Endodermal cell (in vitro differentiated cells): ENCODE measurements around the gene TAGLN3. TPM values are rescaled to one million over a fixed set of nuclear protein-coding genes. Genes with fewer than 3 reads are reported as not detected.

Experiments used
- DNase-seq: peaks from one replicate; pipeline ENCODE4 v3.0.0-alpha.2; 2017
- H3K27ac ChIP-seq: 2 replicates; pipeline ENCODE4 v1.5.1; 2013; ENCODE audit warnings: mild to moderate bottlenecking, low read depth, low read length, moderate library complexity
- H3K27me3 ChIP-seq: 2 replicates; pipeline ENCODE4 v1.6.1; 2013; ENCODE audit warnings: mild to moderate bottlenecking, low read length, moderate library complexity; ENCODE audit not compliant: insufficient read depth, control insufficient read depth, poor library complexity, severe bottlenecking
- H3K36me3 ChIP-seq: 2 replicates; pipeline ENCODE4 v1.7.0; 2013; ENCODE audit warnings: mild to moderate bottlenecking, low read length, moderate library complexity; ENCODE audit not compliant: control insufficient read depth, insufficient read depth
- H3K4me1 ChIP-seq: one replicate; pipeline ENCODE4 v1.7.0; 2013; ENCODE audit warnings: low read length; ENCODE audit not compliant: control insufficient read depth, insufficient read depth
- H3K4me3 ChIP-seq: 2 replicates; pipeline ENCODE4 v1.5.1; 2013; ENCODE audit warnings: mild to moderate bottlenecking, low read length, moderate library complexity
- H3K9ac ChIP-seq: 2 replicates; pipeline ENCODE4 v1.6.1; 2013; ENCODE audit warnings: mild to moderate bottlenecking, low read length, moderate library complexity; ENCODE audit not compliant: poor library complexity, severe bottlenecking; ENCODE audit errors: extremely low read depth
- H3K9me3 ChIP-seq: 2 replicates; pipeline ENCODE4 v1.6.1; 2013; ENCODE audit warnings: mild to moderate bottlenecking, low read length, moderate library complexity; ENCODE audit not compliant: control insufficient read depth
- H3K27ac Mint-ChIP-seq: 2 replicates; pipeline ENCODE4 v1.8.0; 2020; ENCODE audit warnings: mixed read lengths
- H3K27me3 Mint-ChIP-seq: 2 replicates; pipeline ENCODE4 v1.8.0; 2021; ENCODE audit warnings: mild to moderate bottlenecking, mixed read lengths; ENCODE audit not compliant: insufficient read depth
- H3K36me3 Mint-ChIP-seq: 2 replicates; pipeline ENCODE4 v1.8.0; 2020; ENCODE audit warnings: low read depth, mixed read lengths
- H3K4me1 Mint-ChIP-seq: 2 replicates; pipeline ENCODE4 v1.8.0; 2020; ENCODE audit warnings: mixed read lengths
- H3K4me3 Mint-ChIP-seq: 2 replicates; pipeline ENCODE4 v1.8.0; 2020; ENCODE audit warnings: mild to moderate bottlenecking, moderate library complexity, mixed read lengths
- H3K9me3 Mint-ChIP-seq: 2 replicates; pipeline ENCODE4 v1.8.0; 2020; ENCODE audit warnings: mild to moderate bottlenecking, mixed read lengths
- WGBS, 2 experiments: methylation state at CpG; one replicate each; pipeline versions ENCODE4 v1.1.5 to v1.1.7; 2013; ENCODE audit warnings: missing lambda C conversion rate in 2 of 2, mixed read lengths in 1 of 2; ENCODE audit not compliant: insufficient coverage in 1 of 2, insufficient read length in 1 of 2; 5-methylcytosine and 5-hydroxymethylcytosine counted together
- total RNA-seq, 2 donors: library from RNA; stranded (reverse); fragmentation: NEBNext Ultra II Directional in 1 of 2; extraction: Animal tissue kit (Norgen Biotek cat#: 25700) in 1 of 2; gene quantifications; 2 replicates in 1 of 2; 3 replicates in 1 of 2; pipeline ENCODE4 v1.2.1, GENCODE V29; 2021
- TF ChIP-seq, protein P1 (sequence below): fragments of 200-600 bp; sonication (generic); conservative IDR thresholded peaks from 2 replicates; pipeline ENCODE4 v1.5.0; 2021; ENCODE audit warnings: antibody characterized with exemption, mild to moderate bottlenecking

The TAGLN3 gene
- total RNA-seq, 2 donors from 2014 or later = 1.4 to 3.7 TPM

GRCh38 chr3:112000966-112001365, 2.2 kb downstream of the TAGLN3 start:
- peaks cover 14% of the 10 kb centered on the region for H3K4me1 Mint-ChIP-seq
- 27% methylated on average over 2 of the region's 2 CpGs; no CpG with 5 or more reads in 1 of the 2 experiments for WGBS, 2 experiments
- no peaks in the 10 kb centered on the region for H3K9me3 Mint-ChIP-seq
- H3K27me3 ChIP-seq = peaks cover 10% of the 10 kb centered on the region
- no peak for DNase-seq
- no peaks in the 10 kb centered on the region for H3K36me3 ChIP-seq
- H3K4me3 ChIP-seq = peak overlapping the region; percentile 81
- H3K9ac ChIP-seq = no peak overlapping the region
- no peaks in the 10 kb centered on the region for H3K36me3 Mint-ChIP-seq
- H3K27ac Mint-ChIP-seq = no peak overlapping the region
- no peaks in the 10 kb centered on the region for H3K9me3 ChIP-seq
- peak overlapping the region; percentile 97 for H3K27ac ChIP-seq
- H3K4me3 Mint-ChIP-seq = no peak overlapping the region
- H3K27me3 Mint-ChIP-seq = peaks cover 38% of the 10 kb centered on the region
- TF ChIP-seq, protein P1, sequence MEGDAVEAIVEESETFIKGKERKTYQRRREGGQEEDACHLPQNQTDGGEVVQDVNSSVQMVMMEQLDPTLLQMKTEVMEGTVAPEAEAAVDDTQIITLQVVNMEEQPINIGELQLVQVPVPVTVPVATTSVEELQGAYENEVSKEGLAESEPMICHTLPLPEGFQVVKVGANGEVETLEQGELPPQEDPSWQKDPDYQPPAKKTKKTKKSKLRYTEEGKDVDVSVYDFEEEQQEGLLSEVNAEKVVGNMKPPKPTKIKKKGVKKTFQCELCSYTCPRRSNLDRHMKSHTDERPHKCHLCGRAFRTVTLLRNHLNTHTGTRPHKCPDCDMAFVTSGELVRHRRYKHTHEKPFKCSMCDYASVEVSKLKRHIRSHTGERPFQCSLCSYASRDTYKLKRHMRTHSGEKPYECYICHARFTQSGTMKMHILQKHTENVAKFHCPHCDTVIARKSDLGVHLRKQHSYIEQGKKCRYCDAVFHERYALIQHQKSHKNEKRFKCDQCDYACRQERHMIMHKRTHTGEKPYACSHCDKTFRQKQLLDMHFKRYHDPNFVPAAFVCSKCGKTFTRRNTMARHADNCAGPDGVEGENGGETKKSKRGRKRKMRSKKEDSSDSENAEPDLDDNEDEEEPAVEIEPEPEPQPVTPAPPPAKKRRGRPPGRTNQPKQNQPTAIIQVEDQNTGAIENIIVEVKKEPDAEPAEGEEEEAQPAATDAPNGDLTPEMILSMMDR = no peak
- H3K4me1 ChIP-seq = peaks cover 6% of the 10 kb centered on the region

- Histone ChIP-seq H3K9ac (no peak overlapping the region), H3K36me3 (no peaks in the 10 kb centered on the region), H3K27me3 (peaks cover 10% of the 10 kb centered on the region), H3K9me3 (no peaks in the 10 kb centered on the region), H3K4me3 (peak overlapping the region; percentile 81), H3K27ac (peak overlapping the region; percentile 97), H3K4me1 (peaks cover 6% of the 10 kb centered on the region)
- 97% methylated on average over 2 of the region's 2 CpGs; no CpG with 5 or more reads in 1 of the 2 experiments for WGBS, 2 experiments
- Mint-ChIP-seq H3K36me3 (no peaks in the 10 kb centered on the region), H3K4me3 (no peak overlapping the region), H3K9me3 (no peaks in the 10 kb centered on the region), H3K4me1 (peaks cover 14% of the 10 kb centered on the region), H3K27ac (no peak overlapping the region), H3K27me3 (peaks cover 38% of the 10 kb centered on the region)
- no peak for DNase-seq
- TF ChIP-seq, protein P1 = no peak
Observed at GRCh38 chr3:112001526-112001925, 2.8 kb downstream of the TAGLN3 start.

DNA sequence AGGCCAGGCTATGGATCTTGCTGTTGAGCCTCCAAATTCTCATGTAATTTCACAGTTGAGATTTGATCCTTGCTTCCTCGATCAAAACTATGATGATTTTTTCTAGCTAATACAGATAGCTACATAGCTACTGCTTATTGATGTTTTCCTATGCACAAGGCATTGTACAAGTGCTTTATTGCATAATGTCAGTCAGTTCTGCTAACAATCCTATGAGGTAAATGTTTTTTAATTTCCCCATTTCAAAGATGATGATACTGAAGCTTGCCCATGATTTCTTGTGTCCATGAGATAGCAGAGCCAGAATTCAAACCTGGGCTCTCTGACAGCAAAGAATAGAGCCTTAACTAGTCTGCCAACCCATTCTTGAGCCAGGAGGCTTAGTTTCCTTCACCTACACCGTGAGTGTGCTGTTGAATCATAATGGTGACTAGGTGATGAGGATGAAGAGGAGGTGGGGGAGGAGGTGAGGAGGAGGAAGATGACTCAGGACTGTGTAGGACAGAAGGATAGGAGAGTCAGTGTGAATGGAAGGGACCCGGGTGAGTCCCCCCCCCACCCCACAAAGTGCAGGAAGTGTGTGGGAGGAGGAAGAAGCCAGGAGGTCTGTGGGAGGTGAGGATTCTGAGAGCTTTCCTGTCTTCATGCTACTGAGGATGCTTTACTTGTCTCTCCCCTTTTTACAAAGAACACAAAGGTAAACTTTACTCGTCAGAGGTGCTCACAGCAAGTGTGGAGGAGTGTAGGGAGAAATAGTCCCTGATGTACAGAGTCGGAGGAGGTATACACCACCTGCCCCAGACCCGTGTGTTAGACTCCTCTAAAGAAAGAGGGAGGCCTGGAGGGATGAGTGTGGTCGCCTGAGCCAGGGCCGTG, 3.6 kb downstream of the TAGLN3 start:
- WGBS, 2 experiments = 79 to 81% methylated on average over 6 to 7 of the region's 8 CpGs
- no peaks in the 10 kb centered on the region for H3K9me3 Mint-ChIP-seq
- peaks cover 14% of the 10 kb centered on the region for H3K4me1 Mint-ChIP-seq
- Histone ChIP-seq H3K27ac (no peak overlapping the region), H3K36me3 (no peaks in the 10 kb centered on the region), H3K27me3 (peaks cover 10% of the 10 kb centered on the region), H3K9ac (no peak overlapping the region), H3K9me3 (no peaks in the 10 kb centered on the region), H3K4me1 (peaks cover 6% of the 10 kb centered on the region), H3K4me3 (no peak overlapping the region)
- no peak overlapping the region for H3K4me3 Mint-ChIP-seq
- no peaks in the 10 kb centered on the region for H3K36me3 Mint-ChIP-seq
- no peak for DNase-seq
- H3K27ac Mint-ChIP-seq = no peak overlapping the region
- H3K27me3 Mint-ChIP-seq = peaks cover 35% of the 10 kb centered on the region
- TF ChIP-seq, protein P1 = no peak
